Endothelial cell (in vitro differentiated cells): ENCODE results near the gene LPP. TPM values are rescaled to one million over a fixed set of nuclear protein-coding genes. Genes with fewer than 3 reads are reported as not detected.
A peak's percentile ranks its signal among the peaks of the same experiment; 100 is the strongest.

Source experiments
- DNase-seq: peaks from one replicate; pipeline ENCODE4 v3.0.0; 2021; ENCODE audit warnings: low spot score
- H3K27ac Mint-ChIP-seq: one replicate; pipeline ENCODE4 v1.8.0; 2021; ENCODE audit warnings: mixed read lengths, inconsistent platforms; ENCODE audit not compliant: unreplicated experiment
- H3K27me3 Mint-ChIP-seq: one replicate; pipeline ENCODE4 v1.8.0; 2021; ENCODE audit warnings: mild to moderate bottlenecking, moderate library complexity, mixed read lengths, inconsistent platforms; ENCODE audit not compliant: unreplicated experiment
- H3K36me3 Mint-ChIP-seq: one replicate; pipeline ENCODE4 v1.8.0; 2021; ENCODE audit warnings: mild to moderate bottlenecking, low read depth, mixed read lengths, inconsistent platforms; ENCODE audit not compliant: unreplicated experiment
- H3K4me1 Mint-ChIP-seq: one replicate; pipeline ENCODE4 v1.8.0; 2021; ENCODE audit warnings: mild to moderate bottlenecking, mixed read lengths, inconsistent platforms; ENCODE audit not compliant: unreplicated experiment
- H3K4me3 Mint-ChIP-seq: one replicate; pipeline ENCODE4 v1.8.0; 2021; ENCODE audit warnings: mild to moderate bottlenecking, mixed read lengths, inconsistent platforms; ENCODE audit not compliant: unreplicated experiment
- H3K9me3 Mint-ChIP-seq: one replicate; pipeline ENCODE4 v1.8.0; 2021; ENCODE audit warnings: mixed read lengths, inconsistent platforms; ENCODE audit not compliant: unreplicated experiment
- CTCF ChIP-seq: fragments of 200-600 bp; sonication (generic); IDR thresholded peaks from one replicate; pipeline ENCODE4 v1.5.0; 2021; ENCODE audit warnings: antibody characterized with exemption; ENCODE audit not compliant: unreplicated experiment
- total RNA-seq: library from RNA; stranded (reverse); fragmentation: NEBNext Ultra II Directional; extraction: Animal tissue kit (Norgen Biotek cat#: 25700); gene quantifications from one replicate; pipeline ENCODE4 v1.2.1, GENCODE V29; 2021; ENCODE audit not compliant: unreplicated experiment

Gene LPP
- total RNA-seq, 1 donor from 2014 or later: 181 TPM

GRCh38 chr3:188473045-188473444, 319.1 kb downstream of the LPP start:
- H3K36me3 Mint-ChIP-seq: peaks cover 12% of the 10 kb centered on the region
- no peak overlapping the region for H3K4me3 Mint-ChIP-seq
- H3K9me3 Mint-ChIP-seq: no peaks in the 10 kb centered on the region
- TF ChIP-seq CTCF: no peak
- H3K4me1 Mint-ChIP-seq: peaks cover 8% of the 10 kb centered on the region
- H3K27me3 Mint-ChIP-seq: no peaks in the 10 kb centered on the region
- H3K27ac Mint-ChIP-seq: no peak overlapping the region
- no peak for DNase-seq

DNA sequence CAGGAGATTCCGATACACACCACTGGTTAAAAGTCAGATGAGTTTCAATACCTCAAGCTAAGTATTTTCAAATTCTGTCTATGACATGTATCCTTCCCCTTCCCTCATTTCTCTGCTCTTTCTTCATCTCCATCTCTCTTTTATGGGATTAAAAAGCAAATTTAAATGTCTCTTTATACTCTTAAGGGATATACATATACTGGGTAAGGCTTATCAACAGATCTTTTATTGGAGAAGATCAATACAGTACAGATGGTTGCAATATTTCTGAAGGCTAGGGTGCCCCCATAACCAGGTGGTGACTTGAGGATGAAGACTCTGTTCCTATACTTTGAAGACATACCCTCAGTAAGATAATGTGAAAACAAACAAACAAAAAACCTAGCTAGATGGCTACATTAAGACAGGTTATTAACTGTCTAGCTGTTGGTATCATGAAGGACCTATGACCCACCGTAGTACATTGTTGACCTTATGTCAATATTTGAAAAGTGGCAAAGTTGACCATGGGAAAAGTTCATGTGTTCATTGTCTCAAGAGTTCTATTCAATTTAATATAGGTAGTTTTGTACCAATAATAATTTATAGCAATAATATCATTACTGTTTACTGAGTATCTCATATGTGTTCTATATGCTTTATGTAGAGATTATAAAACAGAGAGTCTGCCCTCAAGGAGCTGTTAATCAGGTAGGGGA, 319.8 kb downstream of the LPP start:
- Mint-ChIP-seq H3K27ac (no peak overlapping the region), H3K4me1 (peaks cover 8% of the 10 kb centered on the region), H3K36me3 (peaks cover 8% of the 10 kb centered on the region), H3K9me3 (no peaks in the 10 kb centered on the region), H3K4me3 (no peak overlapping the region), H3K27me3 (no peaks in the 10 kb centered on the region)
- no peak for TF ChIP-seq CTCF
- no peak for DNase-seq

GRCh38 chr3:188476935-188477334, 323.0 kb downstream of the LPP start:
- Mint-ChIP-seq H3K36me3 (peaks cover 4% of the 10 kb centered on the region), H3K4me3 (no peak overlapping the region), H3K4me1 (peaks cover 10% of the 10 kb centered on the region), H3K27me3 (no peaks in the 10 kb centered on the region), H3K9me3 (no peaks in the 10 kb centered on the region), H3K27ac (peak overlapping the region; percentile 70)
- TF ChIP-seq CTCF: no peak
- DNase-seq: no peak

DNA sequence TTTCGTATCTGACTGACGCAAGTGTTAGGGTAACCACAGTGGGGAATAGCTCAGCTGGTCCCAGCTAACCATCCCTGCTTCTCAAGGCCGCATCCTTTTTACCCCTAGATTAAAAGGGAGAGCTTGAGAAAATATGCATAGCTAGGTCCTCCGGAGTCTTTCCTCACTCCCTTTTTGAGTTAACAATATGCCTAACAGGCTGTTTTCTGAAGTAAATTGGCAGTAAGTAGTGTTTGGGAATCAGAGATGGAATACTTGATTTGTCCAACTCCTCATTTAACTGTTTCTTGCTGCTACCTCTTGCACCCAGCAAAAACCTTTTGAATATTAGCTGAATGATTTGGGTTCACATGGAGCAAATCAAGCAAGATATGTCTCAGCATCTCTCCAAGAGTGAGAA, 326.1 kb downstream of the LPP start:
- Mint-ChIP-seq H3K4me3 (no peak overlapping the region), H3K4me1 (peaks cover 10% of the 10 kb centered on the region), H3K27ac (no peak overlapping the region), H3K36me3 (peaks cover under 1% of the 10 kb centered on the region), H3K9me3 (no peaks in the 10 kb centered on the region), H3K27me3 (no peaks in the 10 kb centered on the region)
- TF ChIP-seq CTCF: no peak
- no peak for DNase-seq

GRCh38 chr3:188482929-188483328, 329.0 kb downstream of the LPP start:
- H3K27ac Mint-ChIP-seq: no peak overlapping the region

More at GRCh38 chr3:188482929-188483328, 329.0 kb downstream of the LPP start:
- DNase-seq: no peak
- H3K9me3 Mint-ChIP-seq: no peaks in the 10 kb centered on the region
- no peak overlapping the region for H3K4me3 Mint-ChIP-seq
- H3K36me3 Mint-ChIP-seq: peaks cover 7% of the 10 kb centered on the region
- no peak for TF ChIP-seq CTCF
- no peaks in the 10 kb centered on the region for H3K27me3 Mint-ChIP-seq
- peaks cover 2% of the 10 kb centered on the region for H3K4me1 Mint-ChIP-seq
